GM19025 (cell line): ENCODE results near the gene EMC7.
A peak's percentile ranks its signal among the peaks of the same experiment; 100 is the strongest.
"Not testable (repeated sequence)": the region's sequence is repeated elsewhere in the genome, so short reads cannot be mapped to it uniquely, and the experiment has no call there.

Source experiments
- ATAC-seq: cut with Tn5 transposase; IDR thresholded peaks from one replicate; pipeline ENCODE4 v1.9.1; 2021; ENCODE audit warnings: mild to moderate bottlenecking, low read depth, moderate library complexity; ENCODE audit not compliant: unreplicated experiment

EMC7 gene

GRCh38 chr15:34101366-34102174 is at the start of gene EMC7, which contains the start of gene PGBD4:
Gene EMC7, minus strand, starts transcription at chr15:34101862. Its CDS starts 23 bp downstream, at chr15:34101839.
Gene PGBD4, plus strand, starts transcription at chr15:34102083. Its CDS starts 449 bp downstream, at chr15:34102532.
- ATAC-seq = peak; percentile 99

- no peak for ATAC-seq
These were observed 45.9 kb upstream of the EMC7 start for GRCh38 chr15:34147371-34148140.

- ATAC-seq = no peak
These were observed 31.8 kb upstream of the EMC7 start for GRCh38 chr15:34133511-34133910.

- ATAC-seq = no peak
These were observed 31.2 kb upstream of the EMC7 start for GRCh38 chr15:34132881-34133280.

- no peak for ATAC-seq
These were observed 27.2 kb upstream of the EMC7 start for GRCh38 chr15:34128898-34129297.

GRCh38 chr15:34126522-34126921 is 24.9 kb upstream of the EMC7 start:
- ATAC-seq = no peak

- no peak for ATAC-seq
These were observed 24.3 kb upstream of the EMC7 start for GRCh38 chr15:34125945-34126344.

GRCh38 chr15:34124651-34125050 is 23.0 kb upstream of the EMC7 start:
- ATAC-seq = no peak

- ATAC-seq = peak; percentile 79
These were observed 21.1 kb upstream of the EMC7 start for GRCh38 chr15:34122771-34123183.

- not testable (repeated sequence) for ATAC-seq
These were observed 20.1 kb upstream of the EMC7 start for GRCh38 chr15:34121786-34122185.

GRCh38 chr15:34120420-34120819 is 18.8 kb upstream of the EMC7 start:
- not testable (repeated sequence) for ATAC-seq

- no peak for ATAC-seq
These were observed 17.6 kb upstream of the EMC7 start for GRCh38 chr15:34119291-34119690.

- no peak for ATAC-seq
These were observed 15.0 kb upstream of the EMC7 start for GRCh38 chr15:34116620-34117019.

- no peak for ATAC-seq
These were observed 13.1 kb upstream of the EMC7 start for GRCh38 chr15:34114739-34115138.

GRCh38 chr15:34114215-34114614 is 12.6 kb upstream of the EMC7 start:
- ATAC-seq = no peak

- no peak for ATAC-seq
These were observed 9.8 kb upstream of the EMC7 start for GRCh38 chr15:34111488-34111887.

- ATAC-seq = no peak
These were observed 8.4 kb upstream of the EMC7 start for GRCh38 chr15:34109797-34110663.

- ATAC-seq = no peak
These were observed 5.7 kb upstream of the EMC7 start for GRCh38 chr15:34107315-34107714.

GRCh38 chr15:34106423-34106822 is 4.8 kb upstream of the EMC7 start:
- ATAC-seq = no peak

GRCh38 chr15:34102175-34102925 is 688 bp upstream of the EMC7 start:
- no peak for ATAC-seq
